HepG2 (cell line): ENCODE results near the gene PRCP. TPM values are rescaled to one million over a fixed set of nuclear protein-coding genes. Genes with fewer than 3 reads are reported as not detected.

Experiments
- ARID2 ChIP-seq: sonication (generic); formaldehyde crosslinking; IDR thresholded peaks from 2 replicates; pipeline ENCODE4 v1.8.1; 2022; ENCODE audit warnings: mild to moderate bottlenecking, missing genetic modification reagents, borderline replicate concordance
- CBX5 ChIP-seq: sonication (generic); formaldehyde crosslinking; IDR thresholded peaks from 2 replicates; pipeline ENCODE4 v1.4.0; 2020; ENCODE audit warnings: missing genetic modification reagents, borderline replicate concordance
- ETV5 ChIP-seq: IDR thresholded peaks from 2 replicates; pipeline ENCODE4 v1.6.1; 2018; ENCODE audit warnings: missing biosample characterization, missing genetic modification reagents, inconsistent platforms, borderline replicate concordance
- FOXK1 ChIP-seq: sonication (generic); formaldehyde crosslinking; IDR thresholded peaks from 2 replicates; pipeline ENCODE4 v1.4.0; 2020; ENCODE audit warnings: low read depth, missing genetic modification reagents, borderline replicate concordance
- HNRNPL ChIP-seq: fragments of 200-400 bp; formaldehyde crosslinking; IDR thresholded peaks from 2 replicates; pipeline ENCODE4 v1.6.1; 2017; ENCODE audit warnings: mild to moderate bottlenecking, low read depth, low read length
- JARID2 ChIP-seq: sonication (generic); formaldehyde crosslinking; IDR thresholded peaks from 2 replicates; pipeline ENCODE4 v1.8.1; 2023; ENCODE audit warnings: missing genetic modification reagents, inconsistent platforms; ENCODE audit not compliant: insufficient replicate concordance
- MEIS1 ChIP-seq: sonication (generic); formaldehyde crosslinking; IDR thresholded peaks from 2 replicates; pipeline ENCODE4 v1.9.0; 2021; ENCODE audit warnings: mild to moderate bottlenecking, missing genetic modification reagents, moderate library complexity, borderline replicate concordance
- NR2C2 ChIP-seq: sonication (generic); formaldehyde crosslinking; IDR thresholded peaks from 2 replicates; pipeline ENCODE4 v1.4.0; 2020; ENCODE audit warnings: missing genetic modification reagents, mild to moderate bottlenecking, moderate library complexity, borderline replicate concordance
- NR2F6 ChIP-seq, 2 experiments: IDR thresholded peaks; 2 replicates each; pipeline ENCODE4 v1.6.1; 2016; ENCODE audit warnings: antibody characterized with exemption in 1 of 2, mild to moderate bottlenecking in 1 of 2
- PRDM15 ChIP-seq: sonication (generic); formaldehyde crosslinking; IDR thresholded peaks from 2 replicates; pipeline ENCODE4 v1.4.0; 2020; ENCODE audit warnings: missing genetic modification reagents
- RBM22 ChIP-seq: fragments of 200-400 bp; formaldehyde crosslinking; optimal IDR thresholded peaks from 2 replicates; pipeline ENCODE3; 2017; ENCODE audit warnings: mild to moderate bottlenecking, low read length, moderate library complexity
- RFXAP ChIP-seq: sonication (generic); formaldehyde crosslinking; IDR thresholded peaks from 2 replicates; pipeline ENCODE4 v1.4.0; 2020; ENCODE audit warnings: missing genetic modification reagents, borderline replicate concordance
- SIN3A ChIP-seq: IDR thresholded peaks from 2 replicates; pipeline ENCODE4 v1.6.1; 2011; ENCODE audit warnings: low read depth, mild to moderate bottlenecking, control low read depth, low read length, borderline replicate concordance
- ZFY ChIP-seq: sonication (generic); formaldehyde crosslinking; IDR thresholded peaks from 2 replicates; pipeline ENCODE4 v1.4.0; 2020; ENCODE audit warnings: missing genetic modification reagents
- ZNF180 ChIP-seq: sonication (generic); formaldehyde crosslinking; IDR thresholded peaks from 2 replicates; pipeline ENCODE4 v1.4.0; 2020; ENCODE audit warnings: low read depth, missing genetic modification reagents, borderline replicate concordance
- ZNF205 ChIP-seq: IDR thresholded peaks from 2 replicates; pipeline ENCODE4 v1.6.1; 2018; ENCODE audit warnings: missing biosample characterization, missing genetic modification reagents
- ZNF446 ChIP-seq: sonication (generic); formaldehyde crosslinking; IDR thresholded peaks from 2 replicates; pipeline ENCODE4 v1.5.0; 2020; ENCODE audit warnings: mild to moderate bottlenecking, missing genetic modification reagents
- ZNF512B ChIP-seq: sonication (generic); formaldehyde crosslinking; IDR thresholded peaks from 2 replicates; pipeline ENCODE4 v1.5.1; 2020; ENCODE audit warnings: missing genetic modification reagents, mild to moderate bottlenecking, borderline replicate concordance
- ZNF564 ChIP-seq: sonication (generic); formaldehyde crosslinking; IDR thresholded peaks from 2 replicates; pipeline ENCODE4 v1.8.1; 2023; ENCODE audit warnings: mild to moderate bottlenecking, missing genetic modification reagents
- ZNF788 ChIP-seq: sonication (generic); formaldehyde crosslinking; IDR thresholded peaks from 2 replicates; pipeline ENCODE4 v1.5.0; 2020; ENCODE audit warnings: mild to moderate bottlenecking, missing genetic modification reagents, borderline replicate concordance
- ZNF878 ChIP-seq: sonication (generic); formaldehyde crosslinking; IDR thresholded peaks from 2 replicates; pipeline ENCODE4 v1.8.1; 2023; ENCODE audit warnings: mild to moderate bottlenecking, missing genetic modification reagents, moderate library complexity
- polyA plus RNA-seq, 8 experiments: library from polyadenylated mRNA; depleted of rRNA in 3 of 8; stranded (reverse) in 7 of 8; unstranded in 1 of 8; fragments of >200 nt; fragmentation: Illumina TruSeq in 4 of 8; extraction: Trizol in 4 of 8; gene quantifications; 2 replicates each; pipeline versions ENCODE4 v1.2.1 to v1.2.3, GENCODE V29; 2011 to 2016; ENCODE audit warnings: low read depth in 4 of 8, missing spikeins in 1 of 8, mixed read lengths in 1 of 8; ENCODE audit not compliant: insufficient read depth in 1 of 8
- total RNA-seq, 5 experiments: library from RNA; depleted of rRNA; stranded (reverse); fragments of >200 nt; fragmentation: Illumina TruSeq; extraction: Trizol; gene quantifications; 2 replicates each; pipeline ENCODE4 v1.2.3, GENCODE V29; 2016; ENCODE audit warnings: low read depth in 1 of 5

Gene PRCP
- total and polyA plus RNA-seq, 2 of the 13 experiments (the other 11 are each of a cell fraction or from before 2014, with no cell fraction given) = 84.2 to 105 TPM

GRCh38 chr11:82901165-82901921, 1.1 kb upstream of the PRCP start, which contains the start of gene DDIAS (continued):
- TF ChIP-seq ZNF446 (no peak), SIN3A (peak; percentile 99), RBM22 (no peak), ETV5 (CRISPR knock-in tag) (peak; percentile 66), PRDM15 (CRISPR knock-in tag) (peak; percentile 85), NR2F6 (IDR thresholded peaks at IDR 0.05) (0 out of 2 replicates have a peak, but pooled peaks have one; percentile 12), NR2F6 (CRISPR knock-in tag; IDR thresholded peaks at IDR 0.05) (no peak), NR2C2 (CRISPR knock-in tag) (peak; percentile 15; the same call in 1 of the 2 replicates), ZNF788 (CRISPR knock-in tag) (peak; percentile 55; the same call in 1 of the 2 replicates), ZNF205 (CRISPR knock-in tag) (no peak), MEIS1 (CRISPR knock-in tag) (no peak), ZFY (CRISPR knock-in tag) (peak; percentile 27; the same call in 1 of the 2 replicates), ZNF564 (CRISPR knock-in tag) (0 out of 2 replicates have a peak, but pooled peaks have one; percentile 58), ARID2 (CRISPR knock-in tag) (peak; percentile 63; the same call in 1 of the 2 replicates), ZNF878 (CRISPR knock-in tag) (peak; percentile 59; the same call in 1 of the 2 replicates), ZNF180 (CRISPR knock-in tag) (no peak), FOXK1 (CRISPR knock-in tag) (peak; percentile 78; the same call in 1 of the 2 replicates), CBX5 (CRISPR knock-in tag) (no peak), JARID2 (CRISPR knock-in tag) (no peak), RFXAP (CRISPR knock-in tag) (0 out of 2 replicates have a peak, but pooled peaks have one; percentile 30), HNRNPL (no peak), ZNF512B (CRISPR knock-in tag) (no peak)
